ENCODE data around the gene BMS1.
"Not testable (repeated sequence)": the region's sequence is repeated elsewhere in the genome, so short reads cannot be mapped to it uniquely, and the experiment has no call there.

BMS1 gene

DNA sequence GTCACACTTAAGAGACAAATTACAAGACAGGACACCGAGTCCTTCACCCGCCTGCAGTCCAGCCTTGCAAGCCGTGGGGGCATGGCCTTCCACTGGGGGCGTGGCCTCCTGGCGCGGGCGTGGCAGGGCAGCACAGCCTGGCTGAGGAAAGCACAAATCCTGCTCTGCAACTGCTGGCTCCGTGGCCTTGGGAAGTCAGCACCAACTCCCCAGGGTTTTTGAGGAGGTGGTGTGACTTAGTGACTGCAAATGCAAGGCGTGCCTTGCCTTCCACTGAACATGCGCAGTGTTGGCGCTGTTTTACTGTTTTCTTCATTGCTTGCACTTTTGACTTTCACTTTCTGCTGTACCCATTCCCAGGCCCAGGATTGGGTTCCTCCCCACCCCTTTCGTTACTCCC, 12.9 kb upstream of the BMS1 start:
- Mint-ChIP-seq H3K36me3 (peaks cover 2% of the 10 kb centered on the region), H3K4me1 (ENCODE audit: low read depth) (no peaks in the 10 kb centered on the region), H3K4me3 (no peak overlapping the region), H3K27me3 (peaks cover 12% of the 10 kb centered on the region), H3K9me3 (ENCODE audit: low read depth) (no peaks in the 10 kb centered on the region), H3K27ac (no peak overlapping the region)

DNA sequence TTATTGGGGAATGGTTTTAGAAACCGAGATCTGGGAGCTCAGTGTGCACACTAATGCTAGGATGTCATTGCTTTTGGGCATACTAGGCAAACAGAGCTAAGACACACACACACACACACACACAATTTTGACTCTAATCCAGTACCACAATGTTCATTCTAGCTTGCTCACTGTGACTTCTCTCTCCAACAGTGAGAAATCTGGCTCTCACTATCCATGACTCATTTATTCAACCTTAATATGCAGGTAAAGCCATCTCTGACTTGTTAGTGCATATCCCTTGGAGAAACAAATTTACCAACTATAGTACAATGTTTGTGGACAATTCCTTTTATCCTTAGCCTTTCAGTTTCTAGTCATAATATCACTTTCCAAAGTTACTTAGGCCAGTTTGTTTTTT, 5.9 kb upstream of the BMS1 start:
- no peak overlapping the region for H3K27ac Mint-ChIP-seq
- H3K36me3 Mint-ChIP-seq, result no peaks in the 10 kb centered on the region
- peaks cover 10% of the 10 kb centered on the region for H3K27me3 Mint-ChIP-seq
- H3K4me3 Mint-ChIP-seq, result no peak overlapping the region
- peaks cover 13% of the 10 kb centered on the region for H3K4me1 Mint-ChIP-seq (ENCODE audit: low read depth)
- H3K9me3 Mint-ChIP-seq (ENCODE audit: low read depth), result no peaks in the 10 kb centered on the region

DNA sequence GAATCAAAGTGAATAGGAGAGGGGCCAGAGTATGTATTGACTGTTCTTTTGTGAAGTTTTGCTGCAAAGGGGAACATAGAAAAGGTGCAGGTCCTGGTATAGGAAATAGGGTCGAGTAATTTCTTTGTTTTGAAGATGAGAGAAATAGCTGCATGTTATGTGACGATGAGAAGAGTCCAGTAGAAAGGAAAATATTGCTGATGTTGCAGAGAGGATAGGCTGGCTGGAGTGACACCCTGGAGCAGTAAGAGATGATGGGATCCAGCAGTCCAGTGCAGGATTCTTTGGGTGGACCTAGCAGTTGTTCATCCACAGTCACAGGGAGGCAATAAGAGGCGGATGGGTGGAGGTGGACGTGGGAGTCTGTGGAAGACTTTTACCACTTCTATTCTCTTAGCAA, 2.1 kb upstream of the BMS1 start:
- peaks cover 8% of the 10 kb centered on the region for H3K27me3 Mint-ChIP-seq
- peak overlapping the region; percentile 99 for H3K4me3 Mint-ChIP-seq
- H3K4me1 Mint-ChIP-seq (ENCODE audit: low read depth), result peaks cover 30% of the 10 kb centered on the region
- H3K27ac Mint-ChIP-seq, result peak overlapping the region; percentile 98
- no peaks in the 10 kb centered on the region for H3K36me3 Mint-ChIP-seq
- H3K9me3 Mint-ChIP-seq (ENCODE audit: low read depth), result no peaks in the 10 kb centered on the region

DNA sequence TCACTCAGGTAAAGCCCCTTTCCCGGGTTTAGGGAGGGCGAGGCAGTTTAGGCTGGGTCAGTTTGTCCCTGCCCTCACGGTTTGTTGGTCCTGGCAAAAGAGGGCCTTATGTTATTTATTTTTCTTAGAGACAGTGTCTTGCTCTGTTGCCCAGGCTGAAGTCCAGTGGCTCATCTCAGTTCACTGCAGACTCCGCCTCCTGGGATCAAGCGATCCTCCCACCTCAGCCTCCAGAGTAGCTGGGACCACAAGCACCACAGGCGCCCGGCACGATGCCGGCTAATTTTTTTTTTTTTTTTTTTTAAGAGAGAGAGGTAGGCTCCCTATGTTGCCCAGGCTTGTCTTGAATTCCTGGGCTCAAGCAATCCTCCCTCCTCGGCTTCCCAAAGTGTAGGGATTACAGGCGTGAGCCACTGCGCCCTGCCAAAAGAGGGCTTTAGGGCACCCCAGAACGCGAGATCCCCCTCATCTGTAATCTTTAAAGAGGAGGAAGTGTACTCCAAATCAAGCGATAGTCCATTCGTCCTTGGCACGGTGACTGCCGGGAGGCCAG, 626 bp upstream of the BMS1 start:
- H3K36me3 Mint-ChIP-seq, result no peaks in the 10 kb centered on the region
- H3K4me3 Mint-ChIP-seq, result peak overlapping the region; percentile 99
- no peaks in the 10 kb centered on the region for H3K9me3 Mint-ChIP-seq (ENCODE audit: low read depth)
- no peaks in the 10 kb centered on the region for H3K27me3 Mint-ChIP-seq
- H3K4me1 Mint-ChIP-seq (ENCODE audit: low read depth), result peaks cover 36% of the 10 kb centered on the region
- peak overlapping the region; percentile 98 for H3K27ac Mint-ChIP-seq

DNA sequence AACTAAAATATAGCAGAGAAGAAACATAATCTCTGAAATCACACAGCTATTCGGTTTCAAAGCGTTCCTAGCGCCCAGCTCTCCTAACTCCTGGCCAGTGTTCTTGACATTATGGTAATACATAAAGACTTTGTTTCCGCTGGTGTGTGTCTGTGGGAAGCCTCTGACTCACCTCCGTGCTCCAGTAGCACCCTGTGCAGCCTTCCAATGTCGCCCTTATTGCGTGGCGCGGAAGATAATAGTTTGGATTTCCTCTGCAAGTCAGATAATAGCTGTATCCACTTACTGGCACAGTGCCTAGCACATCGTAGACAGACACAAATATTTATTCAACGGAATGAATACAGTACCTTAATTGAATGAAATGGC, 570 bp downstream of the BMS1 start:
- Mint-ChIP-seq H3K9me3 (ENCODE audit: low read depth) (no peaks in the 10 kb centered on the region), H3K27ac (peak overlapping the region; percentile 98), H3K36me3 (no peaks in the 10 kb centered on the region), H3K27me3 (no peaks in the 10 kb centered on the region), H3K4me3 (peak overlapping the region; percentile 99), H3K4me1 (ENCODE audit: low read depth) (peaks cover 38% of the 10 kb centered on the region)

DNA sequence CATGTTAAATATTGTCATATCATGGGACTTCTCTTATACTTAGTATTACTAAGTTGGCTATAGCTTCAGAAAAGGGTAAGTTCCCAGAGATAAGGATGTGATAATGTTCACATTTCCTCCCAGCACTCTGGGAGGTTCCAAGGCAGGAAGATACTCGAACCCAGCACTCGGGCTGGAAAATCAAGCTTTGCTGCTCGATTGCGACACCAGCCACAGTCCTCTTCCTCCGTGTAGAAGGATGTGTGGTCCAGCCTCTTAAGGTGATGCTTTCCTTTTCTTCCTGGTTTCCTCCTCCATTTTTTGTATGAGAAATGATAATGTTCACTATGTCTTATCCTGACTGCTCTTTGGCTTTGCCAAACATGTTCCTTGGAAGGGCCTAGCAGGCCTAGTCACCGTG, 3.2 kb downstream of the BMS1 start:
- Mint-ChIP-seq H3K27me3 (no peaks in the 10 kb centered on the region), H3K4me3 (no peak overlapping the region), H3K4me1 (ENCODE audit: low read depth) (peaks cover 34% of the 10 kb centered on the region), H3K9me3 (ENCODE audit: low read depth) (no peaks in the 10 kb centered on the region), H3K27ac (no peak overlapping the region), H3K36me3 (no peaks in the 10 kb centered on the region)

DNA sequence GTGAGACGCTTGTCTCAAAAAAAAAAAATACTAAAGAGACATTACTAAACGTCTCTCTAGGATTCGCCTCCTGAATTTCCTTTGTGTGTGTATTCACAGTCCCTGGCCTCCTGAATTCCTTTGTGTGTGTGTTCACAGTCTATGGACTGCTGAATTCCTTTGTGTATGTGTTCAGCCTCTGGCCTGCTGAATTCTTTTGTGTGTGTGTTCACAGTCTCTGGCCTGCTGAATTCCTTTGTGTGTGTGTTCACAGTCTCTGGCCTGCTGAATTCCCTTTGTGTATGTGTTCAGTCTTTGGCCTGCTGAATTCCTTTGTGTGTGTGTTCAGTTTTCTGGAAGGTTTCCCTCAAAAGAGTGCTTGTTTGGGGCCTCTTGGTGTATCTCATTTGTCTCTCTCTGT, 8.2 kb downstream of the BMS1 start:
- Mint-ChIP-seq H3K27me3 (no peaks in the 10 kb centered on the region), H3K4me3 (no peak overlapping the region), H3K4me1 (ENCODE audit: low read depth) (peaks cover 8% of the 10 kb centered on the region), H3K27ac (no peak overlapping the region), H3K36me3 (peaks cover 8% of the 10 kb centered on the region), H3K9me3 (ENCODE audit: low read depth) (no peaks in the 10 kb centered on the region)

DNA sequence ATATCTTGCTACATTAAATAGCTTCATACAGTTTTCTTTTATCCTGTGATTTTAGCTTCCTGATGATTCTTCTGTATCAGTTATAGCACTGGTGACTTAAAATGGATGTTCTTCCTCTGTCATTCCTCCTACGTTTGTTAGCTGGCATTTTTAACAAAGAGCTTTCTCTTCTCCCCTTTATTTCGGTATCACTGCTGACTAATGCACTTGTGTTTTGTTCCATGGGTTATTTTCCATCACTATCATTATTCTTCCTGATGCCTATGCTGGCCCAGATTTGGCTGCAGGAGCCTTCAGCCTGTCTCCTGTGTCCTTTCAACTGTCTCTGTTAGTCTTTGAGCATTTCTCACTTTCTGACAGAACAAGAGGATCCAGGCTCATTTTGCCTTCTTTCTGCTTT, 13.1 kb downstream of the BMS1 start:
- peaks cover 13% of the 10 kb centered on the region for H3K4me1 Mint-ChIP-seq (ENCODE audit: low read depth)
- H3K27ac Mint-ChIP-seq, result no peak overlapping the region
- H3K36me3 Mint-ChIP-seq, result peaks cover 17% of the 10 kb centered on the region
- no peak overlapping the region for H3K4me3 Mint-ChIP-seq
- H3K27me3 Mint-ChIP-seq, result no peaks in the 10 kb centered on the region
- no peaks in the 10 kb centered on the region for H3K9me3 Mint-ChIP-seq (ENCODE audit: low read depth)

DNA sequence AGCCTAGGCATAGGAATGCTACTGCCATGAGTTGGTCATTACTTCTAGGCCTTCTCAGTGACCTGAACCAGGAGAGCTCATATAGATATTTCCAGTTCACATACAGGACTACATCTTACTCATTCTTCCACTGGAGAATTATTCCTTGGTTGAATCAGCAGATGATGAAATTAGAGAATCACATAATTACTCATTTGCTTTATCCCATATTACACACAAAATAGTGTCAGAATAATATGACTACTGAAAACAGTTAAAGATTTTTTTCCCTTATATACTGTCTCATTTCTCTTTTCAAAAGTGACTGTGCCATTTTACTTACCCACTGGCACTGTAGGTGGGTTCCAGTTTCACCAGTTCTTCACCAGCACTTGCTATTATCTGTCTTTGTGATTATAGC, 18.5 kb downstream of the BMS1 start:
- H3K27me3 Mint-ChIP-seq, result no peaks in the 10 kb centered on the region
- peak overlapping the region; percentile 79 for H3K27ac Mint-ChIP-seq
- H3K36me3 Mint-ChIP-seq, result peaks cover 18% of the 10 kb centered on the region
- H3K9me3 Mint-ChIP-seq (ENCODE audit: low read depth), result no peaks in the 10 kb centered on the region
- H3K4me1 Mint-ChIP-seq (ENCODE audit: low read depth), result peaks cover 22% of the 10 kb centered on the region
- H3K4me3 Mint-ChIP-seq, result no peak overlapping the region

DNA sequence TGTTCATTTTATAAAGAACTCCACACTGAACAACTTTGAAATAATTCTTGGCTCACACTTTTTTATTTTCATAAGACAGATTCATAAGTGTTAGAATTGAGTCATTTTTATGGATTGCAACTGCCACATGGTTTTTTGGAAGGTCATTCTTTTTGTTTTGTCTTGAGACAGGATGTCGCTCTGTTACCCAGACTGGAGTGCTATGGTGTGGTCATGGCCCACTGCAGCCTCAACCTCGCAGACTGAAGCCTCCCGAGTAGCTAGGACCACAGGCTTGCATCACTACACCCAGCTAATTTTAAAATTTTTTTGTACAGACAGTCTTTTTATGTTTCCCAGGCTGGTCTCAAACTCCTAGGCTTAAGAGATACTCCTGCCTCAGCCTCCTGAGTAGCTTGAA, 20.3 kb downstream of the BMS1 start:
- no peak overlapping the region for H3K27ac Mint-ChIP-seq
- H3K4me3 Mint-ChIP-seq, result no peak overlapping the region
- H3K36me3 Mint-ChIP-seq, result peaks cover 21% of the 10 kb centered on the region
- H3K27me3 Mint-ChIP-seq, result no peaks in the 10 kb centered on the region
- peaks cover 19% of the 10 kb centered on the region for H3K4me1 Mint-ChIP-seq (ENCODE audit: low read depth)
- no peaks in the 10 kb centered on the region for H3K9me3 Mint-ChIP-seq (ENCODE audit: low read depth)

DNA sequence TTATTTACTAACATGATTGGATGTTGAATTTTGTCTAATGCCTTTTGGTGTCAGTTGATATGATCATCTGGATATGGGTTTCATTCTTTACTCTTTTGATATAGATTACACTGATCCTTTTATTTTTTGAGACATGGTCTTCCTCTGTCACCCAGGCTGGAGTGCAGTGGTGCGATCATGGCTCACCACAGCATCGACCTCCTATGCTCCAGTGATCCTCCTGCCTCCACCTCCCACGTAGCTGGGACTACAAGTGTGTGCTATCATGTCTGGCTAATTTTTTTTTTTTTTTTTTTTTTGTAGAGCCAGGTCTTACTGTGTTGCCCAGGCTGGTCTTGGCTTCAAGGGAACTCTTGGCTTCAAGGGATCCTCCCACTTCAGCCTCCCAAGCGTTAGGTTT, 27.1 kb downstream of the BMS1 start:
- no peak overlapping the region for H3K27ac Mint-ChIP-seq
- peaks cover 12% of the 10 kb centered on the region for H3K9me3 Mint-ChIP-seq (ENCODE audit: low read depth)
- peaks cover 41% of the 10 kb centered on the region for H3K36me3 Mint-ChIP-seq
- H3K4me1 Mint-ChIP-seq (ENCODE audit: low read depth), result peaks cover 28% of the 10 kb centered on the region
- H3K27me3 Mint-ChIP-seq, result no peaks in the 10 kb centered on the region
- H3K4me3 Mint-ChIP-seq, result no peak overlapping the region

DNA sequence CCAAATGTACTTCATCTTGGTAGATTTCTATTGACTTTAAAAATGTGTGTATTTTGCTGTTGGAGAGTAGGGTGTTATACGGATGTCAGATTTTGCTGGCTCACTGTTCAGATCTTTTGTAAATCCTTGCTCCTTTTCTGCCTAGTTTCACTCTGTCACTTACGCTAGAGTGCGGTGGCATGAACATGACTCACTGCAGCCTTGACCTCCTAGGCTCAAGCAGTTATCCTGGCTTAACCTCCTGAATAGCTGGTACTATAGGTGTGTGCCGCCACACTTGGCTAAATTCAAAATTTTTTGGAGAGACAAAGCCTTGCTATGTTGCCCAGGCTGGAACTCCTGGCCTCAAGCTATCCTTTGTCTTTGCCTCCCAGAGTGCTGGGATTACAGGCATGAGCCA, 29.4 kb downstream of the BMS1 start:
- Mint-ChIP-seq H3K27me3 (no peaks in the 10 kb centered on the region), H3K36me3 (peaks cover 40% of the 10 kb centered on the region), H3K4me3 (no peak overlapping the region), H3K9me3 (ENCODE audit: low read depth) (peaks cover 12% of the 10 kb centered on the region), H3K4me1 (ENCODE audit: low read depth) (peaks cover 32% of the 10 kb centered on the region), H3K27ac (no peak overlapping the region)

DNA sequence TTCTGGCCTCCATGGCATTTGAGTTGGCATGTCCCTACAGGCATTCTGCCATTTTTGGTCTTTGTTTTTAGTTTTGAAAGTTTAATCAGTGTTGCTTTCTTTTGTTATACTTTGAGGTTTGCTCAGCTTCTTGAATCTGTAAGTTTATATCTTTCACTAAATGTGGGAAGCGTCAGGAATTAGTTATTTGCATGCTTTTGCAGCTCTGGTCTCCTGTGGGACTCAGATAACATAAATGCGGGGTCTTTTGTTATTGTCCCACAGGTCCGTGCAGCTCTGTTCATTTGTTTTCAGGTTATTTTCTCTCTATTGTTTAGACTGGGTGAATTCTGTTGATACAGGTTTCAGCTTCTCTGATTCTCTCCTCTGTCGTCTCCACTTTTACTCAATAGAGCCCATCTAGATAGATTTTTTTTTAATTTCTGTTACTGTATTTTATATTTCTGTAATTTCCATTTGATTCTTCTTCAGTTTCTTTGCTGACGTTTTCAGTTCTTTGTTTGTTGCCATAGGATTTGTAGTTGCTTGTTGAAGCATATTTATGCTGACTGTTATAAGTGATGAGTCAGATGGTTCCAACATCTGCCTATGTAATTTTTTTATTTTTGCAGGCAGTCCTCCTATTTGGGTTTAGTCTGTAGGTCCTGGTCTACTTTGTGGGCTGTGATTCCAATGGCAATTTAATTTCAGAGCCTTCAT, 31.5 kb downstream of the BMS1 start:
- not testable (repeated sequence) for H3K27ac Mint-ChIP-seq

DNA sequence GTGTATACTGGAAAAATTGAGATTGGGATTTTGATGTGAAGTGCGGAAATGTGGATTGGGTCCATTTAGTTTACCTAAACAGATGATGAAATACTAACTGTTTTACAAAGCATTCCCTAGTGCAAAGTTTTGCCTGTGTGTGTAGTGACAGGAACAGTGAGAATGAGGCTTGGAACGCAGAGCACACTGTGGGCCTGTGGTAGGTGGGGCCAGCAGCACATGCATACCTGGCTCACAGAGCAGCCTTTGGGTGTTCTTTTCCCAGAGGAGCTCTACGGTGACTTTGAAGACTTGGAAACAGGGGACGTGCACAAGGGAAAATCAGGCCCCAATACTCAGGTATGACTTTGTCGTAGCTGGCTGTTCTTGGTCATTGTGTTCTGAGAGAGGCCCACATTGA, 33.7 kb downstream of the BMS1 start:
- H3K27me3 Mint-ChIP-seq, H3K4me3 Mint-ChIP-seq, H3K27ac Mint-ChIP-seq: not testable (repeated sequence)
- Mint-ChIP-seq H3K9me3 (ENCODE audit: low read depth) (peaks cover 12% of the 10 kb centered on the region), H3K36me3 (peaks cover 38% of the 10 kb centered on the region), H3K4me1 (ENCODE audit: low read depth) (peaks cover 22% of the 10 kb centered on the region)

More for the DNA sequence above, 31.5 kb downstream of the BMS1 start:
- H3K4me1 Mint-ChIP-seq (ENCODE audit: low read depth), result peaks cover 28% of the 10 kb centered on the region
- H3K9me3 Mint-ChIP-seq (ENCODE audit: low read depth), result peaks cover 12% of the 10 kb centered on the region
- peaks cover 42% of the 10 kb centered on the region for H3K36me3 Mint-ChIP-seq
- H3K27me3 Mint-ChIP-seq, H3K4me3 Mint-ChIP-seq: not testable (repeated sequence)

DNA sequence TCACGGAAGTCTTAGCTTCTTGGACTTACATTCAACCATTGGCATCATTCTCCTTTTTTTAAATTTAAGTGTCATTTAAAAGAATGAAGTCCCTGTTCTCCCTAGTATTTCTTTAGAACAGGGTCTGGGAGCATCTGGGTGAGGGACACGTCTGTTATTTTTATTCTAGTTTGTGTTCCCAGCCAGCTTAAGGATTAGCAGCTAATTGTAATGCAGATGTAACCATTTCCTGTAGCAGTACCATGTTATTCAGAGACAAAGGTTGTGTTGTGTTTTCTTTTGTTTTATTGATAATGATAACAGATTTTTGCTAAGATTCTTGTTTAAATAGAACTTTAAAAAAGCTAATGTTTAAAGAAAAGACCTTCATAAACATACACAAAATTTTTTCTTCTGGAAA, 34.3 kb downstream of the BMS1 start:
- peaks cover 12% of the 10 kb centered on the region for H3K9me3 Mint-ChIP-seq (ENCODE audit: low read depth)
- H3K27ac Mint-ChIP-seq, result no peak overlapping the region
- H3K36me3 Mint-ChIP-seq, result peaks cover 36% of the 10 kb centered on the region
- no peaks in the 10 kb centered on the region for H3K27me3 Mint-ChIP-seq
- H3K4me3 Mint-ChIP-seq, result no peak overlapping the region
- peaks cover 22% of the 10 kb centered on the region for H3K4me1 Mint-ChIP-seq (ENCODE audit: low read depth)

DNA sequence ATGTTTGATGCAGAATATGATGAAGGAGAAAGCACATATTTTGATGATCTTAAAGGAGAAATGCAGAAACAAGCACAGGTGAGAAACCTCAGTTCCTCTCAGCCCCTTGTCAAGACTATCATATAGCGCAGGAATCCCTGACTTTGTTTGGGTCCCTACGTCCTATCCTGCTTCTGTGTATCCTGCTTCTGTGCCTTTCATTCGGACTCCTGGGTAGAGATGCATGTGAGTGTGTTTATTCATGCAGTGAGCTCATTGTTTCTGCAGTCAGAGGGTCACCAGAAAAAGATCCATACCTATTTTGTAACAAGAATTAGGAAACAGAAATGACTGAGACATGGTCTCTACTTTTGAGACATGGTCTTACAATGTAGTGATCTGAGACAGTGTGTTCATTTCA, 34.8 kb downstream of the BMS1 start:
- H3K4me3 Mint-ChIP-seq, H3K27ac Mint-ChIP-seq, H3K27me3 Mint-ChIP-seq: not testable (repeated sequence)
- Mint-ChIP-seq H3K36me3 (peaks cover 33% of the 10 kb centered on the region), H3K9me3 (ENCODE audit: low read depth) (peaks cover 12% of the 10 kb centered on the region), H3K4me1 (ENCODE audit: low read depth) (peaks cover 21% of the 10 kb centered on the region)

All from activated naive CD8-positive, alpha-beta T cell (primary cell).